HepG2 (cell line): ENCODE measurements around the gene VAV2. TPM values are rescaled to one million over a fixed set of nuclear protein-coding genes. Genes with fewer than 3 reads are reported as not detected.
A peak's percentile ranks its signal among the peaks of the same experiment; 100 is the strongest.

ENCODE experiments used
- ATAC-seq: fragments of 200-7000 bp; cut with Tn5 transposase; 3 replicates; pipeline ENCODE4 v1.9.1; 2020; ENCODE audit warnings: mild to moderate bottlenecking, moderate library complexity
- BruUV-seq: library from RNA; stranded (reverse); fragments of 400-500 nt; replicated peaks from 2 replicates; lab custom pipeline; 2021; lab: Mats Ljungman, UMichigan
- CTCF ChIA-PET: fragments of 300-600 bp; formaldehyde crosslinking; extraction: SDS; loops from one replicate; lab custom pipeline; 2021; ENCODE audit warnings: low total read pairs, inconsistent platforms, low intra/inter-chr PET ratio; lab: Yijun Ruan, JAX
- POLR2A ChIA-PET: fragments of 350-600 bp; sonication (Branson Sonifier 250); formaldehyde crosslinking; loops from one replicate; lab custom pipeline; 2020; ENCODE audit warnings: antibody characterized with exemption, inconsistent platforms; lab: Yijun Ruan, JAX
- DNase-seq: peaks from one replicate; pipeline ENCODE4 v3.0.0-alpha.2; 2015; ENCODE audit warnings: low spot score
- FAIRE-seq: peaks from 3 replicates; lab custom pipeline; 2011; peaks lifted over from hg19 to GRCh38; lab: Jason Lieb, UNC
- H2AFZ ChIP-seq: one replicate; pipeline ENCODE4 v1.6.1; 2011; ENCODE audit warnings: low read length, inconsistent platforms
- H3K27ac ChIP-seq: fragments of 300-600 bp; 3 replicates; pipeline ENCODE4 v1.8.0; 2011; ENCODE audit warnings: mixed run types, mild to moderate bottlenecking, mixed read lengths, low read length, inconsistent platforms; ENCODE audit not compliant: insufficient read depth; ENCODE audit errors: extremely low read length
- H3K27me3 ChIP-seq, 2 experiments: fragments of 200-600 bp in 1 of 2; 2 replicates in 1 of 2; 3 replicates in 1 of 2; pipeline versions ENCODE4 v1.6.0 to v1.8.0; 2011; ENCODE audit warnings: low read length in 2 of 2, mild to moderate bottlenecking in 2 of 2, moderate library complexity in 2 of 2, inconsistent platforms in 1 of 2; ENCODE audit not compliant: insufficient read depth in 2 of 2, control insufficient read depth in 1 of 2
- H3K36me3 ChIP-seq, 2 experiments: fragments of 200-600 bp in 1 of 2; replicated peaks in 1 of 2; 2 replicates in 1 of 2; 3 replicates in 1 of 2; pipeline versions ENCODE4 v1.5.1 to v1.8.0; 2011; ENCODE audit warnings: low read length in 2 of 2, inconsistent platforms in 1 of 2; ENCODE audit not compliant: insufficient read depth in 2 of 2, control insufficient read depth in 1 of 2
- H3K4me1 ChIP-seq: 2 replicates; pipeline ENCODE4 v1.5.1; 2012; ENCODE audit warnings: low read length, inconsistent platforms; ENCODE audit not compliant: insufficient read depth
- H3K4me2 ChIP-seq: 2 replicates; pipeline ENCODE4 v1.6.0; 2011; ENCODE audit warnings: low read depth, low read length, inconsistent platforms
- H3K4me3 ChIP-seq, 3 experiments: fragments of 200-600 bp in 1 of 3; sonication (generic), shearing (Covaris generic) in 1 of 3; replicated peaks in 1 of 3; 2 replicates each; pipeline ENCODE4 v1.5.1; 2011 to 2016; ENCODE audit warnings: low read length in 3 of 3, inconsistent platforms in 2 of 3, low read depth in 2 of 3, mild to moderate bottlenecking in 2 of 3, control low read depth in 1 of 3, mixed read lengths in 1 of 3; ENCODE audit not compliant: insufficient read depth in 1 of 3
- H3K79me2 ChIP-seq: one replicate; pipeline ENCODE4 v1.6.1; 2011; ENCODE audit warnings: low read length, inconsistent platforms; ENCODE audit not compliant: insufficient read depth
- H3K9ac ChIP-seq: 2 replicates; pipeline ENCODE4 v1.6.0; 2011; ENCODE audit warnings: mild to moderate bottlenecking, low read depth, low read length, inconsistent platforms; ENCODE audit not compliant: insufficient read depth
- H3K9me3 ChIP-seq: 2 replicates; pipeline ENCODE4 v1.5.1; 2012; ENCODE audit warnings: mild to moderate bottlenecking, low read length
- H4K20me1 ChIP-seq: 2 replicates; pipeline ENCODE4 v1.6.0; 2011; ENCODE audit warnings: inconsistent platforms, mild to moderate bottlenecking, low read length, moderate library complexity; ENCODE audit not compliant: insufficient read depth
- AGO2 ChIP-seq: fragments of 200-400 bp; formaldehyde crosslinking; optimal IDR thresholded peaks from 2 replicates; pipeline ENCODE3; 2017; ENCODE audit warnings: mild to moderate bottlenecking, low read depth, low read length, moderate library complexity
- DNMT1 ChIP-seq: sonication (generic); formaldehyde crosslinking; IDR thresholded peaks from 2 replicates; pipeline ENCODE4 v1.5.1; 2020; ENCODE audit warnings: mild to moderate bottlenecking, missing genetic modification reagents
- WGBS: methylation state at CpG from one replicate; pipeline ENCODE4 v1.1.6; 2017; ENCODE audit warnings: low lambda C conversion rate; 5-methylcytosine and 5-hydroxymethylcytosine counted together
- in situ Hi-C: cut with HindIII; loops from 2 replicates; pipeline ENCODE4 v1.10.0; 2017; ENCODE audit warnings: low pct_unique_long_range_greater_than_20kb; ENCODE audit not compliant: extremely low pct_ligation_motif_present
- intact Hi-C: fragments of 100-400 bp; cut with micrococcal nuclease; formaldehyde crosslinking; loops from one replicate; pipeline ENCODE4 v1.10.0; 2022; ENCODE audit not compliant: unreplicated experiment
- polyA plus RNA-seq, 8 experiments: library from polyadenylated mRNA; depleted of rRNA in 3 of 8; stranded (reverse) in 7 of 8; unstranded in 1 of 8; fragments of >200 nt; fragmentation: Illumina TruSeq in 4 of 8; extraction: Trizol in 4 of 8; gene quantifications; 2 replicates each; pipeline versions ENCODE4 v1.2.1 to v1.2.3, GENCODE V29; 2011 to 2016; ENCODE audit warnings: low read depth in 4 of 8, missing spikeins in 1 of 8, mixed read lengths in 1 of 8; ENCODE audit not compliant: insufficient read depth in 1 of 8
- total RNA-seq, 5 experiments: library from RNA; depleted of rRNA; stranded (reverse); fragments of >200 nt; fragmentation: Illumina TruSeq; extraction: Trizol; gene quantifications; 2 replicates each; pipeline ENCODE4 v1.2.3, GENCODE V29; 2016; ENCODE audit warnings: low read depth in 1 of 5
- TF ChIP-seq, protein P1 (sequence below): sonication (generic); formaldehyde crosslinking; IDR thresholded peaks from 2 replicates; pipeline ENCODE4 v1.5.0; 2020; ENCODE audit warnings: missing genetic modification reagents

Gene VAV2
- total and polyA plus RNA-seq, 2 of the 13 experiments (the other 11 are each of a cell fraction or from before 2014, with no cell fraction given), result 22.5 to 22.9 TPM

DNA sequence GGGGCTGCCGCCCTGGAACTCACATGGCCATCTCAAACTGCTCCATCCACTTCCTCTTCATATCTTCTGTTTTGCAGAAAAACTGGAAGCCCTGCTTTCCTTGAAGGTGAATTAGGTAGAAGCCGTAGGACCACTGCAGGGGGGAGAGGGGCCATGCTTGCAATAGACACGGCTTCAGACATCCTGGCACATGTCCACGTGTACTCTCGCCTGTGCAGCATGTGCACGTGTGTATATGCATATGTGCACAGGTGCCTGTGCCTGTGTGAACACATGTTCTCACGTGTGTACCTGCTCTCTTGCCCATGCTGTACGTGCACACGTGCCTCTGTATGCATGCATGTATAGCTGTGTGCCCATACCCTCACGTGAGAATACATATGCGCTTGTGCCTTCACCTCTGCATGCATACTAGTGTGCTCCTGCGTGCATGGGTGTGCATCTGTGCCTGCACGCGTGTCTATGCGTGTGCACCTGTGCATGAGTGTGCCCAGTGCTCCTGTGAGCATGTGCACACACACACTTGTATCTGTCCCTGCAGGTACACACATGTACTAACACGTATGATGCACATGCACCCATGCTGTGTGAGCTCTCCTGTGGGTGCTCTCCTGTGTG, 206.3 kb downstream of the VAV2 start (continued):
- TF ChIP-seq, protein P1, sequence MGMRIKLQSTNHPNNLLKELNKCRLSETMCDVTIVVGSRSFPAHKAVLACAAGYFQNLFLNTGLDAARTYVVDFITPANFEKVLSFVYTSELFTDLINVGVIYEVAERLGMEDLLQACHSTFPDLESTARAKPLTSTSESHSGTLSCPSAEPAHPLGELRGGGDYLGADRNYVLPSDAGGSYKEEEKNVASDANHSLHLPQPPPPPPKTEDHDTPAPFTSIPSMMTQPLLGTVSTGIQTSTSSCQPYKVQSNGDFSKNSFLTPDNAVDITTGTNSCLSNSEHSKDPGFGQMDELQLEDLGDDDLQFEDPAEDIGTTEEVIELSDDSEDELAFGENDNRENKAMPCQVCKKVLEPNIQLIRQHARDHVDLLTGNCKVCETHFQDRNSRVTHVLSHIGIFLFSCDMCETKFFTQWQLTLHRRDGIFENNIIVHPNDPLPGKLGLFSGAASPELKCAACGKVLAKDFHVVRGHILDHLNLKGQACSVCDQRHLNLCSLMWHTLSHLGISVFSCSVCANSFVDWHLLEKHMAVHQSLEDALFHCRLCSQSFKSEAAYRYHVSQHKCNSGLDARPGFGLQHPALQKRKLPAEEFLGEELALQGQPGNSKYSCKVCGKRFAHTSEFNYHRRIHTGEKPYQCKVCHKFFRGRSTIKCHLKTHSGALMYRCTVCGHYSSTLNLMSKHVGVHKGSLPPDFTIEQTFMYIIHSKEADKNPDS, result no peak

DNA sequence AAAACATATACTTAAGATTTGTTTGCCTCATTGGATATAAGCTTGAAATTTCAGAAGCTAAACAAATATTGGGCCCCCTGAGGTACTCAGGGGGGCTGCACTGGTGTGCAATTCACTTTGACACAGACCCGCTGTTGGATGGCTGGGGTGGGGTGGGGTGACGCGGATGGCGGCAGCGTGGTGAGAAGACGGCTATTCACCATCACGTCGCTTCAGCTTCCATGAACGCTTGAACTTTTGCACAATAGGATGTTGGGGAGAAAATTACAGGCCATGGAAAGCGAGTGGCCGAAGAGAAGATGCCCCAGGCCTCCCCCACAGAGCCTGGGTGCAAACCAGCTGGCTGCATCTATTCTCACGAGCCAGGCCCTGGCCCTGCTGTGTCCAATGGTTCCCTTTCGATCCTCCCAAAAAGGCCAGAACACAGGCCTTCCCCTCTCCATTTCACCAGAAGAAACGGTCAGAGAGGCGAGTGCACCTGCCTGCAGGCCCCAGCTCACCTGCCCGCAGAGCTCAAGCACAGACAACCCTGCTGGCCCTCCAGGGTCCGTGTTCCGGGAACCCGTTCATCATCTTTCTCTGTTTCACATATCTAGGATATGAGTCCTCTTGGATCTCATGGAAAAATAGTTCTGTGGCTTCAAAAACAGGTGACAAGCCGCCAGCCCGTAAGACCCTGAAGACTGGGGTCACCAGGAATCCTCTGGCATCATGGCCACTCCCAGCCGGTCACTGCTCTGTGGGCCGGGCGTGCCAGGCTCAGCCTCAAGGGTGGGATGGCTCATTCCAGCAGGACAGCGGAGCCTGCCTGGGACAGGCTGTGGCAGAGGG, 207.2 kb downstream of the VAV2 start:
- DNase-seq, result no peak
- Histone ChIP-seq H3K9me3 (no peaks in the 10 kb centered on the region), H3K9ac (no peak overlapping the region), H3K27ac (no peak overlapping the region), H3K4me2 (no peak overlapping the region), H4K20me1 (no peaks in the 10 kb centered on the region; the same call in 1 of the 2 replicates), H3K4me3 (no peak overlapping the region), H3K36me3 (peaks cover 19 to 42% of the 10 kb centered on the region in 2 experiments; a peak in 4 of 5 replicates), H3K4me1 (peaks cover 16% of the 10 kb centered on the region), H3K27me3 (no peaks in the 10 kb centered on the region)
- CTCF ChIA-PET, result no interaction called here
- 98% methylated on average over 18 of the region's 25 CpGs for WGBS
- in situ Hi-C loops, result loop anchor here (5.0 kb wide), 1 partner anchor 207 kb away; the partner anchor contains the start of gene VAV2
- no TSS peak for BruUV-seq
- intact Hi-C loops, result no loop called here
- TF ChIP-seq AGO2 (peak; percentile 19), DNMT1 (CRISPR knock-in tag) (no peak)
- TF ChIP-seq, all 625 proteins: peak for 1
- FAIRE-seq (no peak), ATAC-seq (no peak)
- Histone ChIP-seq H2AFZ (no peak overlapping the region), H3K79me2 (no peaks in the 10 kb centered on the region)
- POLR2A ChIA-PET, result no interaction called here
